GM10847 (cell line): Measurements from ENCODE around the gene MMP28.

ENCODE experiments used
- POLR2A ChIP-seq: IDR thresholded peaks from 2 replicates; pipeline ENCODE4 v1.6.1; 2011; ENCODE audit not compliant: insufficient read length; ENCODE audit errors: extremely low read depth

Gene MMP28

DNA sequence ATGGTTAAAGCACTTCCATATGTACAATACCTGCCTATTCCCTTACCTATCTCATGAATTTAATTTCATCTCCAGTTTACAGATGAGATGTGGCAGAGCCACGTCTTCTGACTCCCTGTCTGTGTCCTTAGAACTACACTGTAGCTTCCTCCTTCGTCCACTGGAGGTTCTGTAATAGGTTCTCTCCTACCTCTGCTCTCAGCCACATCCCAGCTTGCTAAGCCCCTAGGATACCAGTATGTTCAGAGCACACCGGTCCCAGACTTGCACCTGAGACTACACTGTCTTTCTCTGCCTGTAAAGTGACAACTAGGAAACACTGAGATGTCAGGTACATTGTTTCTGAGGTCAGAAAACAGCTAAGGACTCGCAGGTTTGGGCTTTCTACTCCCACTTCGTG is 67.8 kb downstream of the MMP28 start:
- TF ChIP-seq POLR2A, result no peak

DNA sequence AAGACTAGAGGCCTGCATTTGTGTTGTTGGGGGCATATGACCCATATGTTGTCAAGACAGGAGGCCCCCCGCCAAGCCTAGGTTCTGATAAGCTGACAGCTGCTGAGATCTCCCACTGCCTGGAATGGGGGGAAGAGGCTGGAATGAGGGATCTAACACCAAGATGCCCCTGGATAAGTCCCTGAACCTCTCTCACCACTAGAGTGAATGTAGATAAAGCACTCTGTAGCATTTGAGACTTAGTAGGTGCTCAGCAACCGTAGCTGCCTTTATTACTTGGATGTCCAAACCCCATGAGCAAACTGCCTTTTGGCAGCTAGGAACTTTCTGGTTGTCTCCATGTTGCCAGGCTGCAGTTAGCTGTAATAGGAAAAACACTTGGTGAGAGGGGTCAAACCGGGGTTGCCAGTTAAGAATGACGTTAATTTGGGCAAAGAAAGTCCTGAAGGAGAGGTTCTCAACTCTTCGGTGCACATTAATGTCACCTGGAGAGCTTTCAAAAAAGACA is 68.4 kb downstream of the MMP28 start:
- TF ChIP-seq POLR2A, result no peak

DNA sequence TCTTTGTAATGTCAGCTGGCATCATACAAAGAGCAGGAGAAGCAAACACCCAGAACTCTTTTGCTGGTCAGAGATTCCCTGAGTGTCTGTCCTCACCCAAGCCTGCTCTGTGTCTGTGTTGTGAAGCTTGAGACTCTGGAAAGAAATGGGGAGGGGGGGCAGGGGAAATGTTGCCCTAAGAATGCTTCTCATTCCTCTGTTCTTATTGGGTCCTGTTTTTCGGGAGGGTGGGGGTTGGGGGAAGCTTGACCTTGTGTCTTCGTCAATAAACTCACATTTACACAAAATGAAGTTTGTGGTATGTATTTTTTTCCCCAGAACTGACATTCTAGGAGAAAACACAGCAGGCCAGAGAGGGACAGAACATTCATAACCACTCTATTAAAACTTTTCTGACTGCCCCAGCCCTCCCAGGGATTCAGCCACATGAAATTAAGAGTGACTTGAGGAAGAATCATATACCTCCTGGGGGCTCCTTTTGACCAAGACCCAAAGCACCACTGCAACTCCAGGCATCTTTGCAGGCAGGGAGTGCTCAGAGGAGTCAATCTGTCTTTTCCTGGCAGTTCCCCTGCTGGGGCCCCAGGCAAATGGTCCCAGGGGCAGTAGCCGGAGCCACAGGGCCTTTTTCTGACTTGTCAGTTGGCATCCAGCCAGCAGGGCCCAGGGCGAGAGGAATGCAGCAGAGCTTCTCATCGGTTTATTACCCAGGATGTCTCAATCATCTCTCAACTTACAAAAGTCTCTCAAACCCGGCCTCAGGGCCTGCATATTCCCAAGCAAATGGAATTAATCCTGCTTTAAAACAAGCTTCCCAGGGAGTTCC is 69.1 kb downstream of the MMP28 start:
- TF ChIP-seq POLR2A, result no peak

DNA sequence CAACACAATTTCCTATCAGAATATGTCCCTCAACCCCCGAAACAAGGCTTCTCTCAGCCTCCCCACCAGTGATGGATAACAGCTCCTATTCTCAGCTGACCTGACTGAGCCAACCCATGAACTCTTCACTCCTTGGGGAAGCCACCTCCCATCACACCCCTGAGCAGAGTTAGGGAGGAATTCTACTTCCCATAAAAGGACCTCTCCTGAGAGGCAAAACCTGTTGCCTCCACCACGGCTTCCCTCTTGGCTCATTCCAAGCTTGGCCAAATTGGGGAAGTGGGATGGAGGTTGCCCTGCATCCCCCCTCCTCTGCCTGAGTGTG is 69.7 kb downstream of the MMP28 start:
- no peak for TF ChIP-seq POLR2A

DNA sequence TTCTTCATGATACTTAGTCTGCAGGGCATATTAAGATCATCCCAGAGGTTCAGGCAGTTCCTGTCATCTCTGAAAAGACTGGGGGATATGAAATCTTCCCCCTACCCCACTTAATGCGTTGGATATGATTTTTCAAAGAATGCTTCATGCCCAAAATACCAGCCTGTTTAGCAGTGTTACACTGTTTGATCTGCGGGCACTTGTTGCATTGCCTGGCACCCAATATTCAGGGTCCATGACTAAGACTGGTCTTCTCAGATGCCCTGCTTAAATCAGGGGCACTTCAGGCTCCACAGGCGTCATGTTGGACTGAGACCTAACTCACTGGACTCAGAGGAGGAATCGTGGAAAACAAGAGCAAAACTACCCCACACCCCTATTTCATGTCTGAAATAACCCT is 70.4 kb downstream of the MMP28 start:
- TF ChIP-seq POLR2A, result no peak

DNA sequence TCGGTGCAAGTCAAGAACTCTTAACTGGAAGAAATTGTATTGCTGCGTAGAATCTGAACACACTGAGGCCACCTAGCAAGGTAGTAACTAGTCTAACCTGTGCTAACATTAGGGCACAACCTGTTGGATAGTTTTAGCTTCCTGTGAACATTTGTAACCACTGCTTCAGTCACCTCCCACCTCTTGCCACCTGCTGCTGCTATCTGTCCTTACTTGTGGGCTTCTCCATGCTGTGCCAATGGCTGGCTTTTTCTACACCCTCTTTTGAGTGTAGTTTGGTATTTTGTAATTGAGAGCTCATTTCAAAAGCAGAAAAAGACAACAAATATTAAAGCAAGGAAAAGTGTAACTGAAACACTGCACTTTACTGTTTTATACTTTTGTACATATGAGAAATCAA is 71.7 kb downstream of the MMP28 start:
- no peak for TF ChIP-seq POLR2A

DNA sequence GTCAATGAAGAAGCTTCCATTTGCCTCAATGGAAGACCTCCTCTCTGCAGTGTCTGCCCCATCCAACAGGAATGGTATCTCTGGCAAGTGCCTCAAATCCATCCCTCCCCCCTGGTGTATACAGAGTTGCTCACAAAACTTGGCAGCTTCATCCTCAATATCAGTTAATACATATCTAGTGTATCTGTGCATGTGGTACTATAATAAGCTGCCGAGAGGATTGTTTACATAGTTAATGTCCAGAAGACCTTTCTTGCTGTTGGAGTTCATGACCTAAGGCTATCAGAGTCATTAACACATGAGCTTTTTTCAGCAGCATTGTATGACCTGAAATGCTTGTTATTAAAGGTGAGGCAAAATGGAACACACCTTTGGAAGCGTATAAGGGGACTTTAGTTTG is 78.0 kb downstream of the MMP28 start:
- no peak for TF ChIP-seq POLR2A

DNA sequence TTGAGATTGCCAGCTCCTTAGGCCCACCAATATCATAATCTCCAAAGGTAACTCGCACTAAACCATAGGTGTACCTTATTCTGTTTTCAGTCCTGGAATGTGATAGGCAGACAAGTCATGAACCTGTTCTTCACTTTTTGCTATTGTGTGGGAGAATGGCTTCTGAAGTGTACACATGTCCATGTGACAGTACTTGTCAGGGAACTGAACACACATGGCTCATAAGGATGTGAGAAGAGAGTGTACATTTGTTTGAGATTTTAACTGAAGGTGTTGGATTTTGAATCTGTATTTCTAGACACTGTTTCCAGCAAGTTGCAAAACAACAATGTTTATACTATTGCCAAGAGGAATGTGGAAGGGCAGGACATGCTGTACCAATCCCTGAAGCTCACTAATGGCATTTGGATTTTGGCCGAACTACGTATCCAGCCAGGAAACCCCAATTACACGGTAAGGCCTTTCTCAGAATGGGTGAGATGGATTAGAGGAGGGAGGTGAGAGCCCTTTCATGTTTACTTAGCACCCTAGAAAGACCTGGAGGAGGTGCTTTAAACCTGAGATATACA is 78.5 kb downstream of the MMP28 start:
- TF ChIP-seq POLR2A, result no peak

DNA sequence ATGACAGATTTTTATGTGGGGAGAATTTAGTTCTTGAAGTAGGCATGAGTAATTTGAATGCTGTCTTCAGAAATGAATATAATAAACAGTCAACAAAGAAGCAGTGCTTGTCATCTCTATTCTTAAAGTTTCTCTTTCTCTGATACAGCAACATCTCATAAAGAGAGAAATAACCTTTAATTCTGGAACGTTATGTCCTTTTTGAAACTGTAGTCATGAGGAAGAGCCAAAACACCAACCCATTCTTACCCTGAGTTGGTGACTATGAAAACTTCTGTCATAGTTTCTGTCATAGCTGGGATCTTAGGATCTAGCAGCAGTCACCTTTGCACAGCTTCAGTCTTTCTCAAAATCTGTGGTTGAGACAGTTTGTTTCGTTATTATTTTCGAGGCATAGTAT is 79.3 kb downstream of the MMP28 start:
- TF ChIP-seq POLR2A, result no peak
